Esophagus squamous epithelium (tissue), 5 donors: Measurements from ENCODE around the gene LRP1B. TPM values are rescaled to one million over a fixed set of nuclear protein-coding genes. Genes with fewer than 3 reads are reported as not detected.

Source experiments
- DNase-seq: peaks from one replicate; lab custom pipeline; 2025; lab: John Stamatoyannopoulos, UW
- H3K27ac ChIP-seq, 4 donors: fragments of 200-600 bp; sonication (generic); one replicate each; pipeline ENCODE4 v1.5.1; 2016 to 2019; ENCODE audit warnings: mild to moderate bottlenecking in 1 of 4
- H3K27me3 ChIP-seq, 4 donors: fragments of 200-600 bp; sonication (generic); 1 replicate in 3 of 4; 2 replicates in 1 of 4; pipeline versions ENCODE4 v1.5.1 to v1.6.0; 2017 to 2021; ENCODE audit warnings: antibody characterized with exemption in 1 of 4
- H3K36me3 ChIP-seq, 3 donors: fragments of 200-600 bp; sonication (generic); one replicate each; pipeline ENCODE4 v1.5.1; 2016 to 2019
- H3K4me1 ChIP-seq, 3 donors: fragments of 200-600 bp; sonication (generic); one replicate each; pipeline ENCODE4 v1.5.1; 2017 to 2019
- H3K4me3 ChIP-seq, 4 donors: fragments of 200-600 bp; sonication (generic); 1 replicate in 3 of 4; 2 replicates in 1 of 4; pipeline ENCODE4 v1.5.1; 2016 to 2019; ENCODE audit warnings: mild to moderate bottlenecking in 2 of 4, moderate library complexity in 1 of 4
- H3K9me3 ChIP-seq, 3 donors: fragments of 200-600 bp; sonication (generic); one replicate each; pipeline ENCODE4 v1.5.1; 2016 to 2019
- POLR2A ChIP-seq, 4 donors: fragments of 450-650 bp; IDR thresholded peaks; one replicate each; pipeline ENCODE4 v1.6.1; 2017; ENCODE audit warnings: antibody characterized with exemption in 4 of 4, mild to moderate bottlenecking in 4 of 4, moderate library complexity in 3 of 4
- WGBS, 2 donors: methylation state at CpG; one replicate each; pipeline ENCODE4 v1.1.5; 2018; 5-methylcytosine and 5-hydroxymethylcytosine counted together
- intact Hi-C: fragments of 100-400 bp; cut with DNase I; formaldehyde crosslinking; loops from one replicate; pipeline ENCODE4 v1.15.0; 2022
- total RNA-seq, 4 donors: library from RNA; depleted of rRNA; stranded (reverse); fragments of >200 nt; gene quantifications; one replicate each; pipeline ENCODE4 v1.1.0, GENCODE V29; 2016
- TF ChIP-seq, protein P1 (sequence below), 6 experiments: fragments of 450-650 bp in 4 of 6; fragments of 200-600 bp in 2 of 6; sonication (generic) in 2 of 6; IDR thresholded peaks; one replicate each; pipeline ENCODE4 v1.5.1; 2016 to 2019; ENCODE audit warnings: antibody characterized with exemption in 6 of 6, mild to moderate bottlenecking in 4 of 6, moderate library complexity in 4 of 6
- donor health status: DM: yes; HTN: yes; CAD: no.

Gene LRP1B
- total RNA-seq, 4 donors from 2014 or later = 0.04 to 1.1 (median 0.23) TPM

DNA sequence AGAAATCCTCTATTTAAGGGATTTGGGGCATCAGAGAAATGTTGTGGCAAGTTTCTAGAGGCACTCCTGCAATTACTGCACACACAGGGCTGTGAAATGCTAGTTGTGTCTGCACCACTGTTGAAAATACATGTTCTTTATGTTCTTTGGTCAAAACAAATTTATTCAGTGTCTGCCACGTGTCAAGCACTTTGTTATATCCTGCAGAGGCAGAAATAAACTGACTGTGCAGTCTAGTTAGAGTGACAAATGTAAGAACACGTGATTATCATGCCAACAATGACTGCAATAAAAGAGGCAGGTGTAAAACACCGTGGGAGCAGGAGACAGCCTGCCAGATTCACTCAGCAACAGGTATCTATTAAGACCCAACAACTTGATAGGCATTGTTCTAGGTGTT, 423.3 kb downstream of the LRP1B start:
- H3K4me3 ChIP-seq = no peak overlapping the region
- no peak for DNase-seq
- intact Hi-C loops = no loop called here
- 26 to 28% methylated on average over 3 of the region's 3 CpGs for WGBS, 2 donors
- no peaks in the 10 kb centered on the region for H3K4me1 ChIP-seq
- H3K27me3 ChIP-seq = no peaks in the 10 kb centered on the region
- no peaks in the 10 kb centered on the region for H3K36me3 ChIP-seq
- H3K9me3 ChIP-seq = no peaks in the 10 kb centered on the region
- TF ChIP-seq, protein P1, sequence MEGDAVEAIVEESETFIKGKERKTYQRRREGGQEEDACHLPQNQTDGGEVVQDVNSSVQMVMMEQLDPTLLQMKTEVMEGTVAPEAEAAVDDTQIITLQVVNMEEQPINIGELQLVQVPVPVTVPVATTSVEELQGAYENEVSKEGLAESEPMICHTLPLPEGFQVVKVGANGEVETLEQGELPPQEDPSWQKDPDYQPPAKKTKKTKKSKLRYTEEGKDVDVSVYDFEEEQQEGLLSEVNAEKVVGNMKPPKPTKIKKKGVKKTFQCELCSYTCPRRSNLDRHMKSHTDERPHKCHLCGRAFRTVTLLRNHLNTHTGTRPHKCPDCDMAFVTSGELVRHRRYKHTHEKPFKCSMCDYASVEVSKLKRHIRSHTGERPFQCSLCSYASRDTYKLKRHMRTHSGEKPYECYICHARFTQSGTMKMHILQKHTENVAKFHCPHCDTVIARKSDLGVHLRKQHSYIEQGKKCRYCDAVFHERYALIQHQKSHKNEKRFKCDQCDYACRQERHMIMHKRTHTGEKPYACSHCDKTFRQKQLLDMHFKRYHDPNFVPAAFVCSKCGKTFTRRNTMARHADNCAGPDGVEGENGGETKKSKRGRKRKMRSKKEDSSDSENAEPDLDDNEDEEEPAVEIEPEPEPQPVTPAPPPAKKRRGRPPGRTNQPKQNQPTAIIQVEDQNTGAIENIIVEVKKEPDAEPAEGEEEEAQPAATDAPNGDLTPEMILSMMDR (IDR thresholded peaks at IDR 0.05) = no peak
- no peak for TF ChIP-seq POLR2A (IDR thresholded peaks at IDR 0.05)
- no peak overlapping the region for H3K27ac ChIP-seq

DNA sequence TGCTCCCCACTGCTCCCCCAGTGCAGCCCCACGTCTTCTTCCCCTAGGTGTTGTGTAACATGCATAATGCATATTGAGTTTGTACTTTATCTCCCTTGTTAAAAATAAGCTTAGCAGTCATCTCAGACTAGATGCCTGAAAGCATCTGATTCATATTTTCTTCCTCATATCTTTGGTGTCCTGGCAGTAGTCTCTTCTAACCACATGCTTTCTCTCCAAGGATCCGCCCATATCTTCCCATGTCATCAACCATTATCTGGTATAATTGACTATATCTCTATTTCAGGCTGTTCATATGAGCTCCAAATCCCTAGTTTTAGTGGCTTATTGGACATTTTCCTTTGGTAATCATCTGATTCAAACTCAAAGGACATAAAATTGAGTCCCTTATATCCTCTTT, 426.3 kb downstream of the LRP1B start:
- DNase-seq = no peak
- Histone ChIP-seq H3K9me3 (no peaks in the 10 kb centered on the region), H3K27me3 (no peaks in the 10 kb centered on the region), H3K4me3 (no peak overlapping the region), H3K27ac (no peak overlapping the region), H3K36me3 (no peaks in the 10 kb centered on the region), H3K4me1 (no peaks in the 10 kb centered on the region)
- intact Hi-C loops = no loop called here
- WGBS, 2 donors = 72 to 84% methylated on average over 2 of the region's 2 CpGs
- no peak for TF ChIP-seq POLR2A (IDR thresholded peaks at IDR 0.05)
- TF ChIP-seq, protein P1 (IDR thresholded peaks at IDR 0.05) = no peak

DNA sequence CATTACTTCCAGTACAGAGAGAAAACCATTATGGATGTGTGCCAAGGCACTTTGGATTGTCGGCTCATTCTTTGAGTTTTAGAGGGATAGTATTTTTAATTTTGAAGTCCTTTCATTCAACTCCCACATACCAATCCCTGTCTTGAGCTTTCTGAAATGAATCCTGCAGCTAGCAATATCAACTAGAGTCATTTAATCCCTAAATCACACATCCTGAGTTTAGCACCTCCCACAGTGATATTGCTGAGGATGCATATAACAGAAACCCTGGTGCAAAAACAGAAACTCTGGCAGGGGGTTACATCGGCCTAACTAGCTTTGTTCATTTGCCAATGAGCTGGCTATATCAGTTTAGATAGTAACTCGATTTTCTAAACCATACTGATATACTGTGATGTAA, 427.3 kb downstream of the LRP1B start:
- no peak overlapping the region for H3K4me3 ChIP-seq
- WGBS, 2 donors = 54 to 59% methylated on average over 3 of the region's 3 CpGs
- H3K9me3 ChIP-seq = no peaks in the 10 kb centered on the region
- intact Hi-C loops = no loop called here
- no peaks in the 10 kb centered on the region for H3K27me3 ChIP-seq
- H3K27ac ChIP-seq = no peak overlapping the region
- H3K4me1 ChIP-seq = no peaks in the 10 kb centered on the region
- H3K36me3 ChIP-seq = no peaks in the 10 kb centered on the region
- no peak for DNase-seq
- no peak for TF ChIP-seq POLR2A (IDR thresholded peaks at IDR 0.05)
- TF ChIP-seq, protein P1 (IDR thresholded peaks at IDR 0.05) = no peak

DNA sequence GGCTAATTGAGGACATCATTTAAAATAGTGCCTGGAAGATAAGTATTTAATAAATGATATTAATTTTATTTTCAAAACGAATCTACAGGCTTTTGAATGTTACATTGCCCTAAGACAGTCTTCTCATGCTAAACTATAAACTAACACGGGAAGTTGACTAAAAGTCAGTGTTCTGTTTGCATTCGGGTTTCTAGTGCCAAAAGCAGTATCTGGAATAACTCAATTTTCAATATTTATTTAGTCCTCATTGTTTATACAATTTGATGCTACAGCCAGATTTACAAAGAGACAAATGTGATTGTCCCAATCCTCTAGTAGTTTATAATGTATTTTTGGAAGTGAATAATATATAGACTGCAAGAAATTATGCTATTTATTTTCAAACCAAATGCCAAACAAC, 429.2 kb downstream of the LRP1B start:
- Histone ChIP-seq H3K27me3 (no peaks in the 10 kb centered on the region), H3K36me3 (no peaks in the 10 kb centered on the region), H3K27ac (no peak overlapping the region), H3K9me3 (no peaks in the 10 kb centered on the region), H3K4me3 (no peak overlapping the region), H3K4me1 (no peaks in the 10 kb centered on the region)
- intact Hi-C loops = no loop called here
- WGBS, 2 donors = 50 to 51% methylated on average over 3 of the region's 3 CpGs
- TF ChIP-seq, protein P1 (IDR thresholded peaks at IDR 0.05) = no peak
- TF ChIP-seq POLR2A (IDR thresholded peaks at IDR 0.05) = no peak
- DNase-seq = no peak

DNA sequence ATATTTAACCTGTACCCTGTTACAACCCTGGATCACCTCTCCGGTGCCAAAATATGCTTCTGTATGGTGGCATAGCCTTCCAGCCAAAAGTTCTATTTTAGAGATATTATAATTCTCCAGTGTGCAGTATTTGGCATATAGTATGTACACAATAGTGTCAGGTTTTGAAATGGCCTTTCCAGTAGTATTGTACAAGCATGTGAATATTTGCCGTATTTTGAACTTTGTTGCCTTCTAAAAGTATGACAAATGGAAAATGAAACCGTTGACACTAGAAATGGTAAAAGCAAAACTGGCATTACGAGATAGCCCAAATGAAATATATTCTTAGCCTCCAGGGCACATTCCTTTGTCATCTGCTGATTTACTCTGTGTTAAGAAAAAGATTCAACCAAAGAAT, 431.2 kb downstream of the LRP1B start:
- no peak overlapping the region for H3K27ac ChIP-seq
- no peaks in the 10 kb centered on the region for H3K27me3 ChIP-seq
- WGBS, 2 donors = 54 to 56% methylated on average over 4 of the region's 4 CpGs
- no peaks in the 10 kb centered on the region for H3K36me3 ChIP-seq
- no peak for DNase-seq
- intact Hi-C loops = no loop called here
- H3K9me3 ChIP-seq = no peaks in the 10 kb centered on the region
- TF ChIP-seq, protein P1 (IDR thresholded peaks at IDR 0.05) = no peak
- no peak for TF ChIP-seq POLR2A (IDR thresholded peaks at IDR 0.05)
- H3K4me3 ChIP-seq = no peak overlapping the region
- no peaks in the 10 kb centered on the region for H3K4me1 ChIP-seq
